Activated CD4-positive, CD25-positive, alpha-beta regulatory T cell (primary cell): ENCODE results near the gene FAM170B.

Source experiments
- DNase-seq, 4 experiments: peaks; one replicate each; lab custom pipeline; 2025; lab: John Stamatoyannopoulos, UW

Gene FAM170B

GRCh38 chr10:49151481-49151880 is 17.7 kb upstream of the FAM170B start:
- DNase-seq, result no peak

- no peak for DNase-seq
These were observed 17.2 kb upstream of the FAM170B start for GRCh38 chr10:49151025-49151445.

GRCh38 chr10:49150426-49150825 is 16.6 kb upstream of the FAM170B start:
- DNase-seq, result no peak

GRCh38 chr10:49149881-49150280 is 16.1 kb upstream of the FAM170B start:
- no peak for DNase-seq

- DNase-seq, result no peak
These were observed 10.4 kb upstream of the FAM170B start for GRCh38 chr10:49144058-49144720.

- DNase-seq, result no peak
These were observed 9.4 kb upstream of the FAM170B start for GRCh38 chr10:49143249-49143648.

- DNase-seq, result no peak
These were observed 7.9 kb upstream of the FAM170B start for GRCh38 chr10:49141541-49142332.

GRCh38 chr10:49140304-49141177 is 6.7 kb upstream of the FAM170B start:
- no peak for DNase-seq

- no peak for DNase-seq
These were observed 6.0 kb upstream of the FAM170B start for GRCh38 chr10:49139846-49140195.

GRCh38 chr10:49139028-49139845 is 5.4 kb upstream of the FAM170B start:
- DNase-seq, result no peak

GRCh38 chr10:49138361-49138891 is 4.6 kb upstream of the FAM170B start:
- DNase-seq, result no peak

GRCh38 chr10:49136525-49136924 is 2.7 kb upstream of the FAM170B start:
- DNase-seq, result no peak

GRCh38 chr10:49135575-49136313 is 1.9 kb upstream of the FAM170B start:
- DNase-seq, result no peak

- DNase-seq, result no peak
These were observed 506 bp upstream of the FAM170B start for GRCh38 chr10:49134327-49134726.

- no peak for DNase-seq
These were observed 1.5 kb downstream of the FAM170B start for GRCh38 chr10:49132362-49132737.

GRCh38 chr10:49131507-49132361 is 2.1 kb downstream of the FAM170B start:
- no peak for DNase-seq

- no peak for DNase-seq
These were observed 4.4 kb downstream of the FAM170B start for GRCh38 chr10:49129376-49129775.

GRCh38 chr10:49128854-49129253 is 5.0 kb downstream of the FAM170B start:
- DNase-seq, result no peak

GRCh38 chr10:49123981-49124950 is 9.6 kb downstream of the FAM170B start:
- DNase-seq, result no peak
